ENCODE results near the gene SRSF4. TPM values are rescaled to one million over a fixed set of nuclear protein-coding genes. Genes with fewer than 3 reads are reported as not detected.
A peak's percentile ranks its signal among the peaks of the same experiment; 100 is the strongest.

SRSF4 gene
- total and polyA plus RNA-seq, 2 donors (not counting 3 experiments of a cell fraction or from before 2014, with no cell fraction given), result 45.6 to 108 TPM

DNA sequence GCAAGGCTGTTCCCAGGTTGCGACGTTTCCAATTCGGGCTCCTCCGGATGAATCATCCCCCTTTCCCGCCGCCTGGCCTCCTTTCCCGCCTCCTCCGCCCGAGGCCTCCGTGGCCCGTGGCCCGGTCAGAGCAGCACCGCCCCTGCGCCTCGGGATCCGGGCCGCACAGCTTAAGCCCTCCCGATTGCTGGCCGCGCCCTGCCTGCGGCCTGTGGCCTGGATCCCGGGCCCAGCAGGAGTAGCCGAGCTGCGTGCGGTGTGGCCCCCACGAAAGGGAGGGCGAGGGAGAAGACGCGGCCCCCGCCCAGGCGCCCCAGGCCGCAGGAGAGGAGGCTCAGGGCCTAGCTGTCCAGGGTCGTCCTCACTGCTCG lies 59.0 kb downstream of the SRSF4 start:
- ChIA-PET CTCF (interaction anchor here (1.0 to 2.6 kb wide), 7 partner anchors 14 to 246 kb away, joined by 3 to 17 read pairs (median 7); partner anchors contain the start of gene SRSF4), POLR2A (no interaction called here)
- intact Hi-C loops (cut with micrococcal nuclease), result loop anchor here (5.0 kb wide), 2 partner anchors 60 to 90 kb away; partner anchors contain the start of gene SRSF4
- H4K20me1 ChIP-seq (replicated peaks; ENCODE audit: control insufficient read depth, extremely low read depth, insufficient read depth, low read length), result no peaks in the 10 kb centered on the region
- peak overlapping the region in 1 of 3 experiments; percentile 18 for H3K4me3 ChIP-seq (replicated peaks in 1 of 3; ENCODE audit: insufficient read depth in 1 of 3, low read depth in 1 of 3, low read length in 3 of 3)
- H3K4me2 ChIP-seq (ENCODE audit: insufficient read depth, low read length), result peak overlapping the region; percentile 44
- TF ChIP-seq, protein P1, sequence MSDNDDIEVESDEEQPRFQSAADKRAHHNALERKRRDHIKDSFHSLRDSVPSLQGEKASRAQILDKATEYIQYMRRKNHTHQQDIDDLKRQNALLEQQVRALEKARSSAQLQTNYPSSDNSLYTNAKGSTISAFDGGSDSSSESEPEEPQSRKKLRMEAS (IDR thresholded peaks at IDR 0.05; ENCODE audit: insufficient read depth, insufficient read length), result no peak
- TF ChIP-seq EZH2 (IDR thresholded peaks at IDR 0.05; ENCODE audit: borderline replicate concordance, low read depth, low read length, severe bottlenecking), result no peak
- dilution Hi-C loops (cut with MboI; ENCODE audit: extremely low pct_ligation_motif_present, low sequenced_read_pairs), result no loop called here
- H3K9me1 ChIP-seq (replicated peaks; ENCODE audit: control insufficient read depth, extremely low read depth, insufficient read depth, low read length), result no peaks in the 10 kb centered on the region
- H3K9me3 ChIP-seq (replicated peaks; ENCODE audit: control insufficient read depth, insufficient read depth, low read length), result no peaks in the 10 kb centered on the region
- H3K27ac ChIP-seq (ENCODE audit: insufficient read depth, low read depth, low read length), result no peak overlapping the region
- H3K9ac ChIP-seq (replicated peaks; ENCODE audit: extremely low read depth, insufficient read depth, low read length), result peak overlapping the region; percentile 9
- peaks cover 23% of the 10 kb centered on the region for H3K4me1 ChIP-seq (ENCODE audit: control insufficient read depth, extremely low read depth, insufficient read depth, low read length)
- no TSS peak for BruUV-seq (replicated peaks)
- no peaks in the 10 kb centered on the region for H3K79me2 ChIP-seq (ENCODE audit: control insufficient read depth, insufficient read depth, low read length)
- FAIRE-seq, result peak; percentile 12
- peak; percentile 19 for DNase-seq (ENCODE audit: low read depth, low spot score)
- H3K27me3 ChIP-seq (ENCODE audit: control insufficient read depth in 2 of 2, insufficient read depth in 2 of 2, low read length in 2 of 2), result peaks cover 0 to 14% of the 10 kb centered on the region in 2 experiments
- peak overlapping the region; percentile 85 for H2AFZ ChIP-seq (ENCODE audit: low read depth, low read length)
- H3K36me3 ChIP-seq (ENCODE audit: control insufficient read depth in 2 of 2, extremely low read depth in 1 of 2, insufficient read depth in 2 of 2, low read length in 2 of 2), result peaks cover 0 to 2% of the 10 kb centered on the region in 2 experiments

- ChIA-PET POLR2A (no interaction called here), CTCF (interaction anchor here (1.0 to 2.6 kb wide), 10 partner anchors 10 to 245 kb away, joined by 3 to 17 read pairs (median 4); partner anchors contain the start of gene SRSF4)
- Histone ChIP-seq H3K4me3 (replicated peaks in 1 of 3; ENCODE audit: insufficient read depth in 1 of 3, low read depth in 1 of 3, low read length in 3 of 3) (peak overlapping the region; percentile 5 to 28 (median 18)), H3K4me2 (ENCODE audit: insufficient read depth, low read length) (peak overlapping the region; percentile 44), H3K9me1 (replicated peaks; ENCODE audit: control insufficient read depth, extremely low read depth, insufficient read depth, low read length) (no peaks in the 10 kb centered on the region), H3K79me2 (ENCODE audit: control insufficient read depth, insufficient read depth, low read length) (no peaks in the 10 kb centered on the region), H3K36me3 (ENCODE audit: control insufficient read depth in 2 of 2, extremely low read depth in 1 of 2, insufficient read depth in 2 of 2, low read length in 2 of 2) (peaks cover 0 to 5% of the 10 kb centered on the region in 2 experiments), H3K27ac (ENCODE audit: insufficient read depth, low read depth, low read length) (no peak overlapping the region), H2AFZ (ENCODE audit: low read depth, low read length) (peak overlapping the region; percentile 85), H3K9ac (replicated peaks; ENCODE audit: extremely low read depth, insufficient read depth, low read length) (peak overlapping the region; percentile 9), H4K20me1 (replicated peaks; ENCODE audit: control insufficient read depth, extremely low read depth, insufficient read depth, low read length) (no peaks in the 10 kb centered on the region), H3K4me1 (ENCODE audit: control insufficient read depth, extremely low read depth, insufficient read depth, low read length) (peaks cover 23% of the 10 kb centered on the region), H3K9me3 (replicated peaks; ENCODE audit: control insufficient read depth, insufficient read depth, low read length) (no peaks in the 10 kb centered on the region), H3K27me3 (ENCODE audit: control insufficient read depth in 2 of 2, insufficient read depth in 2 of 2, low read length in 2 of 2) (peaks cover 0 to 14% of the 10 kb centered on the region in 2 experiments)
- intact Hi-C loops (cut with micrococcal nuclease) (loop anchor here (1.0 to 5.0 kb wide), 3 partner anchors 60 to 240 kb away; partner anchors contain the start of gene SRSF4), dilution Hi-C loops (cut with MboI; ENCODE audit: extremely low pct_ligation_motif_present, low sequenced_read_pairs) (no loop called here)
- FAIRE-seq, result peak; percentile 24
- TF ChIP-seq GATA2 (IDR thresholded peaks at IDR 0.05; ENCODE audit: insufficient read depth, insufficient read length, low read depth, low read length) (no peak), EZH2 (IDR thresholded peaks at IDR 0.05; ENCODE audit: borderline replicate concordance, low read depth, low read length, severe bottlenecking) (peak; percentile 80)
- TF ChIP-seq, protein P2, sequence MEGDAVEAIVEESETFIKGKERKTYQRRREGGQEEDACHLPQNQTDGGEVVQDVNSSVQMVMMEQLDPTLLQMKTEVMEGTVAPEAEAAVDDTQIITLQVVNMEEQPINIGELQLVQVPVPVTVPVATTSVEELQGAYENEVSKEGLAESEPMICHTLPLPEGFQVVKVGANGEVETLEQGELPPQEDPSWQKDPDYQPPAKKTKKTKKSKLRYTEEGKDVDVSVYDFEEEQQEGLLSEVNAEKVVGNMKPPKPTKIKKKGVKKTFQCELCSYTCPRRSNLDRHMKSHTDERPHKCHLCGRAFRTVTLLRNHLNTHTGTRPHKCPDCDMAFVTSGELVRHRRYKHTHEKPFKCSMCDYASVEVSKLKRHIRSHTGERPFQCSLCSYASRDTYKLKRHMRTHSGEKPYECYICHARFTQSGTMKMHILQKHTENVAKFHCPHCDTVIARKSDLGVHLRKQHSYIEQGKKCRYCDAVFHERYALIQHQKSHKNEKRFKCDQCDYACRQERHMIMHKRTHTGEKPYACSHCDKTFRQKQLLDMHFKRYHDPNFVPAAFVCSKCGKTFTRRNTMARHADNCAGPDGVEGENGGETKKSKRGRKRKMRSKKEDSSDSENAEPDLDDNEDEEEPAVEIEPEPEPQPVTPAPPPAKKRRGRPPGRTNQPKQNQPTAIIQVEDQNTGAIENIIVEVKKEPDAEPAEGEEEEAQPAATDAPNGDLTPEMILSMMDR (IDR thresholded peaks at IDR 0.05; ENCODE audit: extremely low read depth in 1 of 2, insufficient read depth in 1 of 2, low read depth in 1 of 2, low read length in 2 of 2), result no peak
- BruUV-seq (replicated peaks), result no TSS peak
- peak; percentile 22 for DNase-seq (ENCODE audit: low read depth, low spot score)
These were observed 59.6 kb downstream of the SRSF4 start for GRCh38 chr1:29121936-29122681.
